Eye (tissue), 1 donor: ENCODE results near the gene SPTBN1.

ENCODE experiments used
- DNase-seq: peaks from one replicate; pipeline ENCODE4 v3.0.0-alpha.2; 2015

The SPTBN1 gene

GRCh38 chr2:54595161-54595803 lies 139.2 kb downstream of the SPTBN1 start:
- DNase-seq = no peak

- no peak for DNase-seq
Measured at GRCh38 chr2:54595999-54596902, 140.1 kb downstream of the SPTBN1 start.

DNA sequence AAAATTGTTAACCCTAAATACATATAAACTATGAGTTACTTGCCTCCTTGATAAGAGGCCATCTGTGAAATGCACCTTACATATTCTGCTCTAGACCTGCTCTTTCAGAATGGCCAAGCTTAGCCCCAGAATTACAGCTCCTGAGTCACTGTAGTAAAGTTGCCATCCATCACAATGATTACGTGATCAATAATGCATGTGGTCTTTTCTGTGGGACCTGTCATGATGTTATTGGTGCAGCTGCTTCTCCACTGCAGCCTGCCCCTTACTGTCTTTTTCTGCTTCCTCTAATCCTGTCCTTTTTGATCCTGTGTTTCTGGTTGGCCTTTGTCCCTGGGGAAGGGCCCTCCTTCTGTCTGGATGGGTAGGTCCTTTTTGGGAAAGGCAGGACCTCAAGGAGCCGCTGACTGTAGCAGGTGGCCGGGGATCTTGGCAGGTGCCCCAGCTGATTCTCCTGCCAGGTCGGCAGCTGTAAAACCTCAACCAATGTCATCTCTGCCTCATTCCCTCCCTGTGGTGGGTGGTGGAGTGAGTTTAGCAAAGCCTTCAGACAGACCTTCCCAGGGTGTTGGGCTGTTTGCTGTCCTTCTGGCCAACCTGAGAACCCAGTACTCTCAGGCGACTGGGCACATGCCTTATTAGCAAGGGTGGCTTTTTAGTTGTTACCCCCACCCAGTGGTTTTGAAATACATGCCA lies 141.2 kb downstream of the SPTBN1 start:
- DNase-seq = peak; percentile 72

- DNase-seq = no peak
Measured at GRCh38 chr2:54598347-54599325, 142.5 kb downstream of the SPTBN1 start.

- no peak for DNase-seq
Measured at GRCh38 chr2:54599326-54599710, 143.2 kb downstream of the SPTBN1 start.

DNA sequence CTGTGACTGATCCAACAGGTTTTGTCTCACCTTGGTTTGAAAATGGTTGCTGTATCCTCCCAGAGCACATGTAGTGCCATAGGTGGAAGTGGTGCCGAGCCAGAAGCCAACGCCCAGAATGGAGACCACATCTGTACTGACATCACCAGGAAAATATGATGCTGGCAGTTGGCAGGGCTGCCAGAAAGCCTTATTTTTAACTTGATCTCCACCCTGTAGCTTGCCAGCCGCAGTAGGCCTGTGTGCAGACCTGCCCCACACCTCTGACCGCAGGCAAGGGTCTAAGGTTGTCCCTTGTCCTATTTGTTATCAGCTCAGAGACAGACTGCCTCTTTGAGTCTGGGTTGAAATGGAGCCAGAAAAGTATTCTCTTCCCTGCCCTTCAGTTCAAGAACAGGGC lies 143.8 kb downstream of the SPTBN1 start:
- no peak for DNase-seq

DNA sequence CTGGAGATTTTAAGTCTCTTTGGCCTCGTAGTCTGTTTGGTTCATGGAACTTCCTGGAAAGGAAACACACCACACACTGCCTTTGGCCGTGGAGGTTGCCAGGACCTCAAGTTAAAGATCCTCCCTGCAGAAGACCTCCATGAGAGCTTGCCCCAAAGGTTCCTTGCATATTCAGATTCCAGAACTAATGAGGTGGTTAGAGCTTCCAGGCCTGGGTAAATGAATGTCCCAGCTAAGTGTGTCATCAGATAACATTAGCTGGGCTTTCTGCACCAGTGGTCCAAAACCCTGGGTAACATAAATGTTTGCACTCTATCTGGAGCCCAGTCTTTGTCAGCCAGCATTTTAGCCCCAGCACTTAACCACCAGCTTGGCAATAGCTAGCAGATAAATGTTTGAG lies 145.2 kb downstream of the SPTBN1 start:
- no peak for DNase-seq

GRCh38 chr2:54602736-54603322 lies 146.7 kb downstream of the SPTBN1 start:
- DNase-seq = no peak

DNA sequence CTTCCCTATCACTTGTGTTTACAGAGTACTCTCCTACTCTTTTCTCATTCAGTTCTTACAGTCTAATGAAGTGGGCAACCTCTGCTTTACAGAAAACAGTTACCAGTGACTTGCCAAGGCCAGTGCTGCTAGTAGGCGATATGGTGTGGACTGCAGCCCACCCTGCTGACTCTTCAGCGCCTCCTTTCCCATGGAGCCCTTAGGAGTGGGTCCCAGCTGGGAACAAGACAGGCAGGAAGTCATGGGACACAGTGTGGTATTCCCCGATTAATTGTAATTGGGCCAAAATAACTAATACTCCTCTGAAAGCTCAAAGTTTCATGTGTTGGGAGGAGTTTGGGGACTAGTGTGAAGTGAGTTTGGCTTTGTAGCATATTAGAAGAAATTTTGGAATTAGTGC lies 147.2 kb downstream of the SPTBN1 start:
- no peak for DNase-seq

GRCh38 chr2:54603796-54604195 lies 147.7 kb downstream of the SPTBN1 start:
- no peak for DNase-seq

GRCh38 chr2:54604871-54605270 lies 148.7 kb downstream of the SPTBN1 start:
- peak; percentile 40 for DNase-seq

- no peak for DNase-seq
Measured at GRCh38 chr2:54605836-54606235, 149.7 kb downstream of the SPTBN1 start.

DNA sequence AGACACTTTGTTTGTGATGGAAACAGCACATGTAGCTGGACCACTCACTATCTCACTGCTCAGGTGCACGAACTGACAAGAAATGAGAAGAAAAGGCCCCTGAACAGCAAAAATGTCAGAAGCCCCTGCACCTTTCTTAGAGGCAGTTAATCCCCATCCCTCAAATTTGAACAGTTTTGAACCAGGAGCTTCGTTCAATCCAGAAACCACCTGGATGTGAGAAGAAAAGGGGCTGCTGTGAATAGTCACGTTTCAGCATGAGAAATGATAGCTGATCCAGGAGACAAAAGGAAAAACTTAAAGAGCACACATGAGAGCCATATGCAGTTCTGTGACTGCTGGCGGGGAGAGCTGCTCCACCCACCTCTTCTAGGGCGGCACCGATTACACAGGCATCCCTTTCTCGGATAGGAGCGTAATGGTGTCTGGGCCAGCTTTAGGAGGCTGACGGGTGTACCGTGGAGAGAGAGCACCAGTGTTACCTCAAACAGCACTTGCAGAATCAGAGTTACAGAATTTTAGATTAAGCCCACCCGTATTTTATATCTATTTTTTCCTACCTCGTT lies 150.3 kb downstream of the SPTBN1 start:
- peak; percentile 40 for DNase-seq

GRCh38 chr2:54608224-54608623 lies 152.1 kb downstream of the SPTBN1 start:
- DNase-seq = no peak

DNA sequence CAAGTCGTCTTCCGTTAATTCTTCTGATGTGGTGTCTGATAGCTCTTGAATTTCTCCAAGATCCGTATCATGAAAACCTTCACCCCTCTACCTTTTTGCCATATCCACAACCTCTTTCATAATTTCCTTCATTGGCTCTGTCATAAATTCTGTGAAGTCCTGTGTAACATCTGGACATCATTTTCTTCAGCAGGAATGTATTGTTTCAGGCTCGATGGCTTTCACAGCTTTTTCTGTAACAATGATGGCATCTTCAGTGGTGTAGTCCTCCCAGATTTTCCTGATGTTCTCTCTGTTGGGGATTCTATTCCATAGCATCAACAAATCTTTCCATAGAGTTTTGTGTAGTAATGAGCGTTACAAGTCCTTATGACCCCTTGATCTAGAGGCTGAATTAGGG lies 153.1 kb downstream of the SPTBN1 start:
- DNase-seq = no peak

GRCh38 chr2:54609647-54610046 lies 153.5 kb downstream of the SPTBN1 start:
- no peak for DNase-seq

DNA sequence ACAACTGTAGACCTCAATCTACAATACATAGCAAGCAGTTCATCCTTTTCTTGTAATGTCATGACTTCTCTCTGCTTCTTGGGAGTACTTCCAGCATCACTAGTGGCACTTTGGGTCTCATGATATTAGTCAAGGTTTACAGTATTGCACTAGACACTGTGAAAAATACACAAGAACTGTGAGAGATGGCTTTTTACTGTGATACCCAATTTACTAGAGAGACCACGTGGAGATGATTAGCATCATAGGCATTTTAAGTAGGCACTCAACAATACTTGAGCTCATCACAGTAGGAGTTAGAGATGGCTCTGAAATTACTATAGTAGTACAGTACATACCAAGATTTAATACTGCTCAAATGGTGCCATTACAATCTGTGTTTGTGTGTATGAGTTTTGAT lies 154.6 kb downstream of the SPTBN1 start:
- no peak for DNase-seq

GRCh38 chr2:54611830-54612545 lies 155.9 kb downstream of the SPTBN1 start:
- no peak for DNase-seq

GRCh38 chr2:54613386-54613785 lies 157.3 kb downstream of the SPTBN1 start:
- peak; percentile 50 for DNase-seq

- no peak for DNase-seq
Measured at GRCh38 chr2:54613794-54614257, 157.7 kb downstream of the SPTBN1 start.

- no peak for DNase-seq
Measured at GRCh38 chr2:54614819-54615218, 158.7 kb downstream of the SPTBN1 start.
